Endodermal cell (in vitro differentiated cells): ENCODE data around the gene KRTAP5-9. TPM values are rescaled to one million over a fixed set of nuclear protein-coding genes. Genes with fewer than 3 reads are reported as not detected.

ENCODE experiments used
- DNase-seq: peaks from one replicate; pipeline ENCODE4 v3.0.0-alpha.2; 2017
- H3K27ac ChIP-seq: 2 replicates; pipeline ENCODE4 v1.5.1; 2013; ENCODE audit warnings: mild to moderate bottlenecking, low read depth, low read length, moderate library complexity
- H3K27me3 ChIP-seq: 2 replicates; pipeline ENCODE4 v1.6.1; 2013; ENCODE audit warnings: mild to moderate bottlenecking, low read length, moderate library complexity; ENCODE audit not compliant: insufficient read depth, control insufficient read depth, poor library complexity, severe bottlenecking
- H3K36me3 ChIP-seq: 2 replicates; pipeline ENCODE4 v1.7.0; 2013; ENCODE audit warnings: mild to moderate bottlenecking, low read length, moderate library complexity; ENCODE audit not compliant: control insufficient read depth, insufficient read depth
- H3K4me1 ChIP-seq: one replicate; pipeline ENCODE4 v1.7.0; 2013; ENCODE audit warnings: low read length; ENCODE audit not compliant: control insufficient read depth, insufficient read depth
- H3K4me3 ChIP-seq: 2 replicates; pipeline ENCODE4 v1.5.1; 2013; ENCODE audit warnings: mild to moderate bottlenecking, low read length, moderate library complexity
- H3K9ac ChIP-seq: 2 replicates; pipeline ENCODE4 v1.6.1; 2013; ENCODE audit warnings: mild to moderate bottlenecking, low read length, moderate library complexity; ENCODE audit not compliant: poor library complexity, severe bottlenecking; ENCODE audit errors: extremely low read depth
- H3K9me3 ChIP-seq: 2 replicates; pipeline ENCODE4 v1.6.1; 2013; ENCODE audit warnings: mild to moderate bottlenecking, low read length, moderate library complexity; ENCODE audit not compliant: control insufficient read depth
- H3K27ac Mint-ChIP-seq: 2 replicates; pipeline ENCODE4 v1.8.0; 2020; ENCODE audit warnings: mixed read lengths
- H3K27me3 Mint-ChIP-seq: 2 replicates; pipeline ENCODE4 v1.8.0; 2021; ENCODE audit warnings: mild to moderate bottlenecking, mixed read lengths; ENCODE audit not compliant: insufficient read depth
- H3K36me3 Mint-ChIP-seq: 2 replicates; pipeline ENCODE4 v1.8.0; 2020; ENCODE audit warnings: low read depth, mixed read lengths
- H3K4me1 Mint-ChIP-seq: 2 replicates; pipeline ENCODE4 v1.8.0; 2020; ENCODE audit warnings: mixed read lengths
- H3K4me3 Mint-ChIP-seq: 2 replicates; pipeline ENCODE4 v1.8.0; 2020; ENCODE audit warnings: mild to moderate bottlenecking, moderate library complexity, mixed read lengths
- H3K9me3 Mint-ChIP-seq: 2 replicates; pipeline ENCODE4 v1.8.0; 2020; ENCODE audit warnings: mild to moderate bottlenecking, mixed read lengths
- WGBS, 2 experiments: methylation state at CpG; one replicate each; pipeline versions ENCODE4 v1.1.5 to v1.1.7; 2013; ENCODE audit warnings: missing lambda C conversion rate in 2 of 2, mixed read lengths in 1 of 2; ENCODE audit not compliant: insufficient coverage in 1 of 2, insufficient read length in 1 of 2; 5-methylcytosine and 5-hydroxymethylcytosine counted together
- total RNA-seq, 2 donors: library from RNA; stranded (reverse); fragmentation: NEBNext Ultra II Directional in 1 of 2; extraction: Animal tissue kit (Norgen Biotek cat#: 25700) in 1 of 2; gene quantifications; 2 replicates in 1 of 2; 3 replicates in 1 of 2; pipeline ENCODE4 v1.2.1, GENCODE V29; 2021
- TF ChIP-seq, protein P1 (sequence below): fragments of 200-600 bp; sonication (generic); conservative IDR thresholded peaks from 2 replicates; pipeline ENCODE4 v1.5.0; 2021; ENCODE audit warnings: antibody characterized with exemption, mild to moderate bottlenecking

KRTAP5-9 gene
- total RNA-seq, 2 donors from 2014 or later = 0.31 TPM; not detected in 1

DNA sequence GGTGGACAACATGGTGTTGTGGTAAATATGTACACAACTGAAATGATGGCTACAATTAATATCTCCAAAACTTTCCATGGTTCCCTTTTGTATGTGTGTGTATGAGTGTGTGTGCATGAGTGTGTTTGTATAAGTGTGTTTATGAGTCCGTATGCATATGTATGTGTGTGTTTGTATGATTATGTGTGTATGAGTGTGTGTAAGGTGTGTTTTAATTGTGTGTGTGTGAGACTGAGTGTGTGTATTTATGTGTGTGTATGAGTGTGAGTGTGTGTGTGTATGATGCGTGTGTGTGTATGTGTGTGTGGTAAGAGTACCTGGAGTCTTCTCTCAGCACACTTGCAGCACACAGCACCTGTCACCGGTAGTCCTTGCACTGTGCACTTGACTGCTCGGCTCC is 7.8 kb downstream of the KRTAP5-9 start:
- Histone ChIP-seq H3K9ac (no peak overlapping the region), H3K9me3 (peaks cover 20% of the 10 kb centered on the region), H3K4me3 (no peak overlapping the region), H3K36me3 (no peaks in the 10 kb centered on the region), H3K27me3 (no peaks in the 10 kb centered on the region), H3K27ac (no peak overlapping the region), H3K4me1 (no peaks in the 10 kb centered on the region)
- Mint-ChIP-seq H3K36me3 (peaks cover 3% of the 10 kb centered on the region), H3K4me1 (no peaks in the 10 kb centered on the region), H3K27me3 (peaks cover under 1% of the 10 kb centered on the region), H3K4me3 (no peak overlapping the region), H3K9me3 (peaks cover 37% of the 10 kb centered on the region), H3K27ac (no peak overlapping the region)
- TF ChIP-seq, protein P1, sequence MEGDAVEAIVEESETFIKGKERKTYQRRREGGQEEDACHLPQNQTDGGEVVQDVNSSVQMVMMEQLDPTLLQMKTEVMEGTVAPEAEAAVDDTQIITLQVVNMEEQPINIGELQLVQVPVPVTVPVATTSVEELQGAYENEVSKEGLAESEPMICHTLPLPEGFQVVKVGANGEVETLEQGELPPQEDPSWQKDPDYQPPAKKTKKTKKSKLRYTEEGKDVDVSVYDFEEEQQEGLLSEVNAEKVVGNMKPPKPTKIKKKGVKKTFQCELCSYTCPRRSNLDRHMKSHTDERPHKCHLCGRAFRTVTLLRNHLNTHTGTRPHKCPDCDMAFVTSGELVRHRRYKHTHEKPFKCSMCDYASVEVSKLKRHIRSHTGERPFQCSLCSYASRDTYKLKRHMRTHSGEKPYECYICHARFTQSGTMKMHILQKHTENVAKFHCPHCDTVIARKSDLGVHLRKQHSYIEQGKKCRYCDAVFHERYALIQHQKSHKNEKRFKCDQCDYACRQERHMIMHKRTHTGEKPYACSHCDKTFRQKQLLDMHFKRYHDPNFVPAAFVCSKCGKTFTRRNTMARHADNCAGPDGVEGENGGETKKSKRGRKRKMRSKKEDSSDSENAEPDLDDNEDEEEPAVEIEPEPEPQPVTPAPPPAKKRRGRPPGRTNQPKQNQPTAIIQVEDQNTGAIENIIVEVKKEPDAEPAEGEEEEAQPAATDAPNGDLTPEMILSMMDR = no peak
- WGBS, 2 experiments = 99% methylated on average over 4 of the region's 4 CpGs; no CpG with 5 or more reads in 1 of the 2 experiments
- no peak for DNase-seq

DNA sequence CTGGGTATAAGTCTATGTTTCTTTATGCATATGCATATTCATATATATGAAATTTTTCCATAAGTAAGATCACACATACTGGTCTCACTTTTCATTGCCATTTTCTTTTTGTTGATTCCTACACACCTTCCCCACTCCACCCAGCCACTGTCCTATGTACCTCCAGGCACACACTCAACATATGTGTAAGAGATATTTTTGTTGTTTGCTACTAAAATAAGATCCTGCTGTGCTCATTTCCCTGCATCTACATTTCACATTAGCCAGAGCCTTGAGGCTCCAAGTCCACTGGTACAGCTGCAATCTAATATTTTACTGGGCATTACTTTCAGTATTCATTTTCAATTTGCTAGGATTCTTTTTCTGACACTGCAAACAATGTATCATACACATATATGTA is 9.0 kb downstream of the KRTAP5-9 start:
- Histone ChIP-seq H3K9ac (no peak overlapping the region), H3K4me1 (no peaks in the 10 kb centered on the region), H3K4me3 (no peak overlapping the region), H3K27me3 (no peaks in the 10 kb centered on the region), H3K27ac (no peak overlapping the region), H3K36me3 (no peaks in the 10 kb centered on the region), H3K9me3 (peaks cover 26% of the 10 kb centered on the region)
- peaks cover 42% of the 10 kb centered on the region for H3K9me3 Mint-ChIP-seq
- DNase-seq = no peak
- peaks cover 3% of the 10 kb centered on the region for H3K36me3 Mint-ChIP-seq
- H3K27ac Mint-ChIP-seq = no peak overlapping the region
- no peaks in the 10 kb centered on the region for H3K27me3 Mint-ChIP-seq
- TF ChIP-seq, protein P1 = no peak
- H3K4me3 Mint-ChIP-seq = no peak overlapping the region
- no peaks in the 10 kb centered on the region for H3K4me1 Mint-ChIP-seq

DNA sequence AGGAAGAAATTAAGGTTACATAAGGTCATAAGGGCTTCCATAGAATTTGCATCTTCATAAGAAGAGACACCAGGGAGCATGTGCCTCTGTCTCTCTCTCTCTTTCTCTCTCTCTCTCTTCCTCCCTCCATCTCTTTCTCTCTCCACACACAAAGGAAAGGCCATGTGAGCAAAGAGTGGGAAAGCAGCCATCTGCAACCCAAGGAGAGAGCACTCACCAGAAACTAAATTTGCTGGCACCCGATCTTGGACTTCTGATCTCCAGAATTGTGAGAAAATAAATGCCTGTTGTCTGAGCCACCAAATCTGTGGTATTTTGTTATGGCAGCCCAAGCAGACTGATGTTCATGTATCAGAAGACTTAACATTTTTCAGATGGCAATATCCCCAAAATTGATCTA is 10.8 kb downstream of the KRTAP5-9 start:
- Mint-ChIP-seq H3K27ac (no peak overlapping the region), H3K4me1 (no peaks in the 10 kb centered on the region), H3K9me3 (peaks cover 44% of the 10 kb centered on the region), H3K27me3 (peaks cover 4% of the 10 kb centered on the region), H3K4me3 (no peak overlapping the region), H3K36me3 (peaks cover 3% of the 10 kb centered on the region)
- Histone ChIP-seq H3K9me3 (peaks cover 26% of the 10 kb centered on the region), H3K27ac (no peak overlapping the region), H3K4me1 (no peaks in the 10 kb centered on the region), H3K27me3 (no peaks in the 10 kb centered on the region), H3K4me3 (no peak overlapping the region), H3K36me3 (no peaks in the 10 kb centered on the region), H3K9ac (no peak overlapping the region)
- DNase-seq = no peak
- 91 to 100% methylated on average over 1 of the region's 1 CpG for WGBS, 2 experiments
- TF ChIP-seq, protein P1 = no peak
